Endodermal cell (in vitro differentiated cells): ENCODE measurements around the gene FARSB. TPM values are rescaled to one million over a fixed set of nuclear protein-coding genes. Genes with fewer than 3 reads are reported as not detected.

Experiments used
- DNase-seq: peaks from one replicate; pipeline ENCODE4 v3.0.0-alpha.2; 2017
- H3K27ac ChIP-seq: 2 replicates; pipeline ENCODE4 v1.5.1; 2013; ENCODE audit warnings: mild to moderate bottlenecking, low read depth, low read length, moderate library complexity
- H3K27me3 ChIP-seq: 2 replicates; pipeline ENCODE4 v1.6.1; 2013; ENCODE audit warnings: mild to moderate bottlenecking, low read length, moderate library complexity; ENCODE audit not compliant: insufficient read depth, control insufficient read depth, poor library complexity, severe bottlenecking
- H3K36me3 ChIP-seq: 2 replicates; pipeline ENCODE4 v1.7.0; 2013; ENCODE audit warnings: mild to moderate bottlenecking, low read length, moderate library complexity; ENCODE audit not compliant: control insufficient read depth, insufficient read depth
- H3K4me1 ChIP-seq: one replicate; pipeline ENCODE4 v1.7.0; 2013; ENCODE audit warnings: low read length; ENCODE audit not compliant: control insufficient read depth, insufficient read depth
- H3K4me3 ChIP-seq: 2 replicates; pipeline ENCODE4 v1.5.1; 2013; ENCODE audit warnings: mild to moderate bottlenecking, low read length, moderate library complexity
- H3K9ac ChIP-seq: 2 replicates; pipeline ENCODE4 v1.6.1; 2013; ENCODE audit warnings: mild to moderate bottlenecking, low read length, moderate library complexity; ENCODE audit not compliant: poor library complexity, severe bottlenecking; ENCODE audit errors: extremely low read depth
- H3K9me3 ChIP-seq: 2 replicates; pipeline ENCODE4 v1.6.1; 2013; ENCODE audit warnings: mild to moderate bottlenecking, low read length, moderate library complexity; ENCODE audit not compliant: control insufficient read depth
- H3K27ac Mint-ChIP-seq: 2 replicates; pipeline ENCODE4 v1.8.0; 2020; ENCODE audit warnings: mixed read lengths
- H3K27me3 Mint-ChIP-seq: 2 replicates; pipeline ENCODE4 v1.8.0; 2021; ENCODE audit warnings: mild to moderate bottlenecking, mixed read lengths; ENCODE audit not compliant: insufficient read depth
- H3K36me3 Mint-ChIP-seq: 2 replicates; pipeline ENCODE4 v1.8.0; 2020; ENCODE audit warnings: low read depth, mixed read lengths
- H3K4me1 Mint-ChIP-seq: 2 replicates; pipeline ENCODE4 v1.8.0; 2020; ENCODE audit warnings: mixed read lengths
- H3K4me3 Mint-ChIP-seq: 2 replicates; pipeline ENCODE4 v1.8.0; 2020; ENCODE audit warnings: mild to moderate bottlenecking, moderate library complexity, mixed read lengths
- H3K9me3 Mint-ChIP-seq: 2 replicates; pipeline ENCODE4 v1.8.0; 2020; ENCODE audit warnings: mild to moderate bottlenecking, mixed read lengths
- CTCF ChIP-seq: fragments of 200-600 bp; sonication (generic); conservative IDR thresholded peaks from 2 replicates; pipeline ENCODE4 v1.5.0; 2021; ENCODE audit warnings: antibody characterized with exemption, mild to moderate bottlenecking
- WGBS, 2 experiments: methylation state at CpG; one replicate each; pipeline versions ENCODE4 v1.1.5 to v1.1.7; 2013; ENCODE audit warnings: missing lambda C conversion rate in 2 of 2, mixed read lengths in 1 of 2; ENCODE audit not compliant: insufficient coverage in 1 of 2, insufficient read length in 1 of 2; 5-methylcytosine and 5-hydroxymethylcytosine counted together
- total RNA-seq, 2 donors: library from RNA; stranded (reverse); fragmentation: NEBNext Ultra II Directional in 1 of 2; extraction: Animal tissue kit (Norgen Biotek cat#: 25700) in 1 of 2; gene quantifications; 2 replicates in 1 of 2; 3 replicates in 1 of 2; pipeline ENCODE4 v1.2.1, GENCODE V29; 2021

FARSB gene
- total RNA-seq, 2 donors from 2014 or later: 15.9 to 18.3 TPM

GRCh38 chr2:222576171-222577081 is 79.5 kb downstream of the FARSB start:
- 84 to 89% methylated on average over 2 to 7 of the region's 7 CpGs for WGBS, 2 experiments
- no peaks in the 10 kb centered on the region for H3K4me1 Mint-ChIP-seq
- no peaks in the 10 kb centered on the region for H3K27me3 Mint-ChIP-seq
- H3K9me3 ChIP-seq: no peaks in the 10 kb centered on the region
- no peak overlapping the region for H3K9ac ChIP-seq
- H3K4me3 ChIP-seq: no peak overlapping the region
- no peak for TF ChIP-seq CTCF
- H3K36me3 ChIP-seq: no peaks in the 10 kb centered on the region
- H3K4me1 ChIP-seq: no peaks in the 10 kb centered on the region
- peaks cover 5% of the 10 kb centered on the region for H3K36me3 Mint-ChIP-seq
- no peak overlapping the region for H3K27ac ChIP-seq
- no peak overlapping the region for H3K4me3 Mint-ChIP-seq
- no peaks in the 10 kb centered on the region for H3K27me3 ChIP-seq
- H3K9me3 Mint-ChIP-seq: no peaks in the 10 kb centered on the region
- no peak for DNase-seq
- H3K27ac Mint-ChIP-seq: no peak overlapping the region

- H3K4me3 Mint-ChIP-seq: no peak overlapping the region
- 88% methylated on average over 2 of the region's 2 CpGs; no CpG with 5 or more reads in 1 of the 2 experiments for WGBS, 2 experiments
- Histone ChIP-seq H3K9me3 (no peaks in the 10 kb centered on the region), H3K4me3 (no peak overlapping the region), H3K4me1 (no peaks in the 10 kb centered on the region), H3K27me3 (no peaks in the 10 kb centered on the region), H3K9ac (no peak overlapping the region), H3K27ac (no peak overlapping the region), H3K36me3 (no peaks in the 10 kb centered on the region)
- H3K9me3 Mint-ChIP-seq: no peaks in the 10 kb centered on the region
- H3K36me3 Mint-ChIP-seq: peaks cover 9% of the 10 kb centered on the region
- no peak for TF ChIP-seq CTCF
- H3K27me3 Mint-ChIP-seq: no peaks in the 10 kb centered on the region
- no peak overlapping the region for H3K27ac Mint-ChIP-seq
- no peak for DNase-seq
- H3K4me1 Mint-ChIP-seq: no peaks in the 10 kb centered on the region
Observed at GRCh38 chr2:222575618-222576017, 80.3 kb downstream of the FARSB start.

- Mint-ChIP-seq H3K9me3 (no peaks in the 10 kb centered on the region), H3K4me3 (no peak overlapping the region), H3K4me1 (no peaks in the 10 kb centered on the region), H3K36me3 (peaks cover 9% of the 10 kb centered on the region), H3K27ac (no peak overlapping the region), H3K27me3 (no peaks in the 10 kb centered on the region)
- H3K4me1 ChIP-seq: no peaks in the 10 kb centered on the region
- H3K36me3 ChIP-seq: no peaks in the 10 kb centered on the region
- no peak for DNase-seq
- H3K27me3 ChIP-seq: no peaks in the 10 kb centered on the region
- no peak overlapping the region for H3K4me3 ChIP-seq
- no peak for TF ChIP-seq CTCF
- 80 to 92% methylated on average over 1 of the region's 1 CpG for WGBS, 2 experiments
- H3K9ac ChIP-seq: no peak overlapping the region
- no peaks in the 10 kb centered on the region for H3K9me3 ChIP-seq
- H3K27ac ChIP-seq: no peak overlapping the region
Observed at GRCh38 chr2:222572751-222573174, 83.1 kb downstream of the FARSB start.
